GM19240 (cell line): Measurements from ENCODE around the gene ZNF507.
"Not testable (repeated sequence)": the region's sequence is repeated elsewhere in the genome, so short reads cannot be mapped to it uniquely, and the experiment has no call there.

Source experiments
- DNase-seq: peaks from one replicate; pipeline ENCODE4 v3.0.0; 2011; ENCODE audit warnings: low spot score; ENCODE audit not compliant: insufficient read length

Gene ZNF507

GRCh38 chr19:32407004-32407992 is 61.9 kb downstream of the ZNF507 start:
- no peak for DNase-seq

- no peak for DNase-seq
Observed at GRCh38 chr19:32415246-32415645, 69.8 kb downstream of the ZNF507 start.

- DNase-seq = no peak
Observed at GRCh38 chr19:32415669-32416068, 70.3 kb downstream of the ZNF507 start.

- DNase-seq = no peak
Observed at GRCh38 chr19:32416749-32417456, 71.5 kb downstream of the ZNF507 start.

GRCh38 chr19:32418155-32418554 is 72.7 kb downstream of the ZNF507 start:
- no peak for DNase-seq

GRCh38 chr19:32421589-32422361 is 76.4 kb downstream of the ZNF507 start:
- DNase-seq = no peak

- DNase-seq = no peak
Observed at GRCh38 chr19:32422435-32422834, 77.0 kb downstream of the ZNF507 start.

- DNase-seq = not testable (repeated sequence)
Observed at GRCh38 chr19:32423944-32424343, 78.5 kb downstream of the ZNF507 start.

GRCh38 chr19:32427536-32427935 is 82.1 kb downstream of the ZNF507 start:
- no peak for DNase-seq

- no peak for DNase-seq
Observed at GRCh38 chr19:32436692-32437091, 91.3 kb downstream of the ZNF507 start.

- DNase-seq = no peak
Observed at GRCh38 chr19:32437096-32437495, 91.7 kb downstream of the ZNF507 start.
